ENCODE data around the gene MYL6.

- no peak for TF ChIP-seq NFE2L1 (CRISPR knock-in tag; IDR thresholded peaks at IDR 0.05)
- TF ChIP-seq SMAD4 (CRISPR knock-in tag; IDR thresholded peaks at IDR 0.05): no peak
- TF ChIP-seq CTCF (IDR thresholded peaks at IDR 0.05): no peak
- no peak for TF ChIP-seq ZBTB21 (CRISPR knock-in tag; IDR thresholded peaks at IDR 0.05; ENCODE audit: borderline replicate concordance)
- TF ChIP-seq JAZF1 (CRISPR knock-in tag; IDR thresholded peaks at IDR 0.05): no peak
These were observed 28.1 kb upstream of the MYL6 start for GRCh38 chr12:56129942-56130495.
